ENCODE data around the gene ITGA7.

GRCh38 chr12:55715169-55715764, 7.6 kb upstream of the ITGA7 start:
- TF ChIP-seq ZNF8 (CRISPR knock-in tag; IDR thresholded peaks at IDR 0.05): no peak
- TF ChIP-seq OSR1 (CRISPR knock-in tag; IDR thresholded peaks at IDR 0.05): no peak
- no peak for TF ChIP-seq SNAI2 (CRISPR knock-in tag; IDR thresholded peaks at IDR 0.05)
- no peak for TF ChIP-seq PPARA (CRISPR knock-in tag; IDR thresholded peaks at IDR 0.05; ENCODE audit: borderline replicate concordance)
- no peak for TF ChIP-seq POU6F1 (CRISPR knock-in tag; IDR thresholded peaks at IDR 0.05; ENCODE audit: borderline replicate concordance, low read depth)
- no peak for TF ChIP-seq BACH2 (CRISPR knock-in tag; IDR thresholded peaks at IDR 0.05; ENCODE audit: borderline replicate concordance)
- no peak for TF ChIP-seq TSHZ2 (CRISPR knock-in tag; IDR thresholded peaks at IDR 0.05)

Measured in SK-N-SH treated with all-trans-retinoic acid at 6 μM for 48 hours (cell line).